ACHN (cell line): ENCODE measurements around the gene CD300E.

Experiments used
- DNase-seq: peaks from one replicate; pipeline ENCODE4 v3.0.0-alpha.2; 2015
- in situ Hi-C: cut with HindIII; loops from 2 replicates; pipeline ENCODE4 v1.10.0; 2017; ENCODE audit warnings: low sequenced_read_pairs, low pct_ligation_motif_present, low pct_unique_long_range_greater_than_20kb

The CD300E gene

GRCh38 chr17:74623693-74624093 is at the start of gene CD300E:
Gene CD300E (minus strand): TSS chr17:74623738. CDS start chr17:74623621, 117 bp downstream.
- no peak for DNase-seq
- in situ Hi-C loops, result no loop called here

GRCh38 chr17:74671031-74671771 is 47.7 kb upstream of the CD300E start:
- DNase-seq, result peak; percentile 67
- in situ Hi-C loops, result no loop called here

GRCh38 chr17:74670329-74670728 is 46.8 kb upstream of the CD300E start:
- DNase-seq, result no peak
- in situ Hi-C loops, result no loop called here

- DNase-seq, result peak; percentile 60
- in situ Hi-C loops, result no loop called here
Measured at GRCh38 chr17:74663561-74663960, 40.0 kb upstream of the CD300E start.

GRCh38 chr17:74659889-74660288 is 36.4 kb upstream of the CD300E start:
- in situ Hi-C loops, result no loop called here
- DNase-seq, result peak; percentile 64

- in situ Hi-C loops, result no loop called here
Measured at GRCh38 chr17:74658620-74659019, 35.1 kb upstream of the CD300E start.

GRCh38 chr17:74654742-74655141 is 31.2 kb upstream of the CD300E start:
- DNase-seq, result no peak
- in situ Hi-C loops, result no loop called here

More at GRCh38 chr17:74658620-74659019, 35.1 kb upstream of the CD300E start:
- DNase-seq, result no peak

GRCh38 chr17:74652020-74652419 is 28.5 kb upstream of the CD300E start:
- no peak for DNase-seq
- in situ Hi-C loops, result no loop called here

GRCh38 chr17:74649909-74650308 is 26.4 kb upstream of the CD300E start:
- in situ Hi-C loops, result no loop called here
- no peak for DNase-seq

GRCh38 chr17:74647871-74648672 is 24.5 kb upstream of the CD300E start:
- DNase-seq, result no peak
- in situ Hi-C loops, result no loop called here

- peak; percentile 45 for DNase-seq
- in situ Hi-C loops, result no loop called here
Measured at GRCh38 chr17:74646231-74646630, 22.7 kb upstream of the CD300E start.

- DNase-seq, result no peak
- in situ Hi-C loops, result no loop called here
Measured at GRCh38 chr17:74645010-74645409, 21.5 kb upstream of the CD300E start.

GRCh38 chr17:74644419-74644818 is 20.9 kb upstream of the CD300E start:
- no peak for DNase-seq

GRCh38 chr17:74643826-74644225 is 20.3 kb upstream of the CD300E start:
- DNase-seq, result no peak
- in situ Hi-C loops, result no loop called here

More at GRCh38 chr17:74644419-74644818, 20.9 kb upstream of the CD300E start:
- in situ Hi-C loops, result no loop called here

- in situ Hi-C loops, result no loop called here
- no peak for DNase-seq
Measured at GRCh38 chr17:74642995-74643394, 19.5 kb upstream of the CD300E start.

- no peak for DNase-seq
- in situ Hi-C loops, result no loop called here
Measured at GRCh38 chr17:74642556-74642955, 19.0 kb upstream of the CD300E start.

- in situ Hi-C loops, result no loop called here
- no peak for DNase-seq
Measured at GRCh38 chr17:74641958-74642298, 18.4 kb upstream of the CD300E start.

- no peak for DNase-seq
- in situ Hi-C loops, result no loop called here
Measured at GRCh38 chr17:74641224-74641957, 17.9 kb upstream of the CD300E start.

GRCh38 chr17:74639704-74640151 is 16.2 kb upstream of the CD300E start:
- in situ Hi-C loops, result no loop called here

More at GRCh38 chr17:74639704-74640151, 16.2 kb upstream of the CD300E start:
- DNase-seq, result no peak
